ENCODE results near the gene HHIP. TPM values are rescaled to one million over a fixed set of nuclear protein-coding genes. Genes with fewer than 3 reads are reported as not detected.

Gene HHIP
- total RNA-seq, 4 donors from 2014 or later: 0.10 to 0.34 TPM; not detected in 2

DNA sequence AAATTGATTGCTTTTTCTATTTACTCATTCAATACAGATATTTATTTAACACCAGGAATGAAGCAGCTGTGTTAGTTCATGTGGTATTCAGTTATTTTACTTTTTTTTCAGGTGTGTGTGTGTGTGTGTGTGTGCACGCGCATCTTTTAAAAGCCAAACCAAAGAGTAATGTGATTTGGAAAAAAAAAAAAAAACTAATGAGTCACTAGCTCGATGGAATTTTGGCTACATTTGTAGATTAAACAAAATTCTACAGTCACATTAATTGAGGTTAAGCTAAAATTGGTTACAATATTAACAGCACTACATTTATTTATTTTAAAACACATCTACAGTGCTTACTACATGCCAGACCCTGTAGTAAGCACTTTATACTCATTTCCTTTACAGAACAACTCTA, 66.8 kb downstream of the HHIP start:
- DNase-seq (ENCODE audit: low spot score in 2 of 2): no peak
- no peak overlapping the region for H3K27ac ChIP-seq

DNA sequence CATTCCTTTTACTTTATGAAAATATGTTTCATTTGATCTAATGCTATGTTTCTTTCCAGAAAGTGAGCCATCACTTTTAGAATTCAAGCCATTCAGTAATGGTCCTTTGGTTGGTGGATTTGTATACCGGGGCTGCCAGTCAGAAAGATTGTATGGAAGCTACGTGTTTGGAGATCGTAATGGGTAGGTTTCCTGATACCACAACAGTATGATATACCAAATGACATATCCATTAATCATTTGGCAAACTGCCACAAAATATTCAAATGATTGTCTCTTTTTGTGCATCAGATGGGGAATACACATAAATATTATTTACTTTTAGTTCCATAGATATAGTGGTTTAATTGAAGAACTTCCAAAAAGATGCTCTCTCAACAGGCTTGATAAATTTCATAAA, 68.2 kb downstream of the HHIP start:
- H3K27ac ChIP-seq: no peak overlapping the region
- H3K36me3 ChIP-seq: no peaks in the 10 kb centered on the region
- no peaks in the 10 kb centered on the region for H3K9me3 ChIP-seq
- peaks cover 3% of the 10 kb centered on the region for H3K4me1 ChIP-seq
- WGBS: 88% methylated on average over 3 of the region's 3 CpGs
- no peak overlapping the region for H3K4me3 ChIP-seq
- H3K27me3 ChIP-seq: no peaks in the 10 kb centered on the region
- DNase-seq (ENCODE audit: low spot score in 2 of 2): no peak
- TF ChIP-seq EP300 (IDR thresholded peaks at IDR 0.05) (no peak), POLR2A (IDR thresholded peaks at IDR 0.05) (no peak), POLR2AphosphoS5 (IDR thresholded peaks at IDR 0.05) (no peak)
- TF ChIP-seq, protein P1, sequence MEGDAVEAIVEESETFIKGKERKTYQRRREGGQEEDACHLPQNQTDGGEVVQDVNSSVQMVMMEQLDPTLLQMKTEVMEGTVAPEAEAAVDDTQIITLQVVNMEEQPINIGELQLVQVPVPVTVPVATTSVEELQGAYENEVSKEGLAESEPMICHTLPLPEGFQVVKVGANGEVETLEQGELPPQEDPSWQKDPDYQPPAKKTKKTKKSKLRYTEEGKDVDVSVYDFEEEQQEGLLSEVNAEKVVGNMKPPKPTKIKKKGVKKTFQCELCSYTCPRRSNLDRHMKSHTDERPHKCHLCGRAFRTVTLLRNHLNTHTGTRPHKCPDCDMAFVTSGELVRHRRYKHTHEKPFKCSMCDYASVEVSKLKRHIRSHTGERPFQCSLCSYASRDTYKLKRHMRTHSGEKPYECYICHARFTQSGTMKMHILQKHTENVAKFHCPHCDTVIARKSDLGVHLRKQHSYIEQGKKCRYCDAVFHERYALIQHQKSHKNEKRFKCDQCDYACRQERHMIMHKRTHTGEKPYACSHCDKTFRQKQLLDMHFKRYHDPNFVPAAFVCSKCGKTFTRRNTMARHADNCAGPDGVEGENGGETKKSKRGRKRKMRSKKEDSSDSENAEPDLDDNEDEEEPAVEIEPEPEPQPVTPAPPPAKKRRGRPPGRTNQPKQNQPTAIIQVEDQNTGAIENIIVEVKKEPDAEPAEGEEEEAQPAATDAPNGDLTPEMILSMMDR (IDR thresholded peaks at IDR 0.05): no peak

More for the DNA sequence above, 66.8 kb downstream of the HHIP start:
- Histone ChIP-seq H3K9me3 (no peaks in the 10 kb centered on the region), H3K27me3 (no peaks in the 10 kb centered on the region), H3K4me3 (no peak overlapping the region), H3K4me1 (peaks cover 3% of the 10 kb centered on the region), H3K36me3 (no peaks in the 10 kb centered on the region)
- 58% methylated on average over 3 of the region's 3 CpGs for WGBS
- TF ChIP-seq, protein P1 (IDR thresholded peaks at IDR 0.05): no peak
- TF ChIP-seq POLR2AphosphoS5 (IDR thresholded peaks at IDR 0.05) (no peak), EP300 (IDR thresholded peaks at IDR 0.05) (no peak), POLR2A (IDR thresholded peaks at IDR 0.05) (no peak)

DNA sequence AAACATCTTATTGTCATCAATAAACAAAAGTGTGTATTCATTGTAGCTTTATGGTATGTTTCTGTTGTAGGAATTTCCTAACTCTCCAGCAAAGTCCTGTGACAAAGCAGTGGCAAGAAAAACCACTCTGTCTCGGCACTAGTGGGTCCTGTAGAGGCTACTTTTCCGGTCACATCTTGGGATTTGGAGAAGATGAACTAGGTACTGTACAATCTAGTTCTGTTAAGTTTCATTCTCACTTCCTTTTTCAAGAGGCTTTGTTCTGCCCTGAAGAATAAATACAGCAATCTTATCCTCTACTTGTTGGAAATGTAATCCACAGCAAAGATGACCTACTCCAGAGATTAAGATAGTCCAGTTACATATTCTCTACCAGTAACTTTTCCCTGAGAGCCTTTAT, 69.3 kb downstream of the HHIP start:
- no peak overlapping the region for H3K27ac ChIP-seq
- no peaks in the 10 kb centered on the region for H3K27me3 ChIP-seq
- DNase-seq (ENCODE audit: low spot score in 2 of 2): no peak
- no peaks in the 10 kb centered on the region for H3K9me3 ChIP-seq
- no peak overlapping the region for H3K4me3 ChIP-seq
- H3K4me1 ChIP-seq: peaks cover 3% of the 10 kb centered on the region
- no peaks in the 10 kb centered on the region for H3K36me3 ChIP-seq
- TF ChIP-seq POLR2AphosphoS5 (IDR thresholded peaks at IDR 0.05) (no peak), POLR2A (IDR thresholded peaks at IDR 0.05) (no peak), EP300 (IDR thresholded peaks at IDR 0.05) (no peak)
- TF ChIP-seq, protein P1 (IDR thresholded peaks at IDR 0.05): no peak
- 90% methylated on average over 2 of the region's 2 CpGs for WGBS

DNA sequence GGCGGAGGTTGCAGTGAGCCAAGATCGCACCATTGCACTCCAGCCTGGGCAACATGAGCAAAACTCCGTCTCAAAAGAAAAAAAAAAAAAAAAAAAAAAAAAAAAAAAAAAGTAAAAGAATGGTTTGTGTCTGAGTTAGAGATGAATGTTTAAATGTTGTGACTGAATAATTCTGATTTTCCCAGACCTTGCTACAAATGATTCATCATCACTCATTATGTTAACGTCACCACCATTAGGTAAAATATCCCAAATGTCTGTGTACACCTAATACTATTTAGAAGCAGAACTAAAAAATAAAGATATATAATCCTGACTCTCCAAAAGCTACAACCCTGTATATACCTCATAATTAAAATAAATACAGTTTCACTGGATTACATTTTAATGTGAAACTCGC, 70.8 kb downstream of the HHIP start:
- Histone ChIP-seq H3K4me3 (no peak overlapping the region), H3K36me3 (no peaks in the 10 kb centered on the region), H3K27me3 (no peaks in the 10 kb centered on the region), H3K4me1 (no peaks in the 10 kb centered on the region), H3K9me3 (no peaks in the 10 kb centered on the region), H3K27ac (no peak overlapping the region)
- TF ChIP-seq POLR2A (IDR thresholded peaks at IDR 0.05) (no peak), POLR2AphosphoS5 (IDR thresholded peaks at IDR 0.05) (no peak), EP300 (IDR thresholded peaks at IDR 0.05) (no peak)
- TF ChIP-seq, protein P1 (IDR thresholded peaks at IDR 0.05): no peak
- WGBS: 95% methylated on average over 5 of the region's 5 CpGs
- DNase-seq (ENCODE audit: low spot score in 2 of 2): no peak

DNA sequence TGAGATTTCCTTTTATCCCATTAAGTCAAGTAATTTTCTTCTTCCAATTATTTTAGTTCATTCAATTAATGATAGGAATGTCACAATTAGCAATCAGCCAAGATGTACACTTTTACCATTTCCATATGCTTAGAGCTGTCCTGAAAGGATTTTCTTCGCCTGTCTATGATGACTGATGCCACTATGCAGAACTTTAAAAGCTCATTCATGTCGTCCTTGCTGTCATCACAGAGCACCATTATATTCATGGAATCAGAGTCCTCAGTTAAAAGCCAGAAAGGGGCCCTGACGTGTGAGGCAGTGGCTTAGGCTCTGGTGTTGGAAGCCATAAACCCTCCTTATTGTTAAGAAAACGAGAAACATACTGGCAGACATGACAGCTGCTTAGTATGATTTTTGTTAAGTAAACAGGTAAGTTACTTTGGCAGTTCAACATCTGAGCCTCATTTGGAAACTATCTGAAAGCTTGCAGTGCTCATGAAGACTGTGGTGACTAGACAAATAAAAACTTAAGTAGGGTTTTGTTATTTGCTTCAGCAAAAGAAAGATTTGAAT, 73.1 kb downstream of the HHIP start:
- DNase-seq (ENCODE audit: low spot score in 2 of 2): no peak
- H3K36me3 ChIP-seq: no peaks in the 10 kb centered on the region
- H3K4me1 ChIP-seq: peaks cover 5% of the 10 kb centered on the region
- WGBS: 74% methylated on average over 4 of the region's 4 CpGs
- H3K27me3 ChIP-seq: no peaks in the 10 kb centered on the region
- no peak overlapping the region for H3K27ac ChIP-seq
- no peak overlapping the region for H3K4me3 ChIP-seq
- H3K9me3 ChIP-seq: no peaks in the 10 kb centered on the region
- TF ChIP-seq, protein P1 (IDR thresholded peaks at IDR 0.05): no peak
- no peak for TF ChIP-seq POLR2A (IDR thresholded peaks at IDR 0.05)
- TF ChIP-seq EP300 (IDR thresholded peaks at IDR 0.05): no peak
- no peak for TF ChIP-seq POLR2AphosphoS5 (IDR thresholded peaks at IDR 0.05)
